ENCODE measurements around the gene PPP2R2B.

- TF ChIP-seq, protein P1, sequence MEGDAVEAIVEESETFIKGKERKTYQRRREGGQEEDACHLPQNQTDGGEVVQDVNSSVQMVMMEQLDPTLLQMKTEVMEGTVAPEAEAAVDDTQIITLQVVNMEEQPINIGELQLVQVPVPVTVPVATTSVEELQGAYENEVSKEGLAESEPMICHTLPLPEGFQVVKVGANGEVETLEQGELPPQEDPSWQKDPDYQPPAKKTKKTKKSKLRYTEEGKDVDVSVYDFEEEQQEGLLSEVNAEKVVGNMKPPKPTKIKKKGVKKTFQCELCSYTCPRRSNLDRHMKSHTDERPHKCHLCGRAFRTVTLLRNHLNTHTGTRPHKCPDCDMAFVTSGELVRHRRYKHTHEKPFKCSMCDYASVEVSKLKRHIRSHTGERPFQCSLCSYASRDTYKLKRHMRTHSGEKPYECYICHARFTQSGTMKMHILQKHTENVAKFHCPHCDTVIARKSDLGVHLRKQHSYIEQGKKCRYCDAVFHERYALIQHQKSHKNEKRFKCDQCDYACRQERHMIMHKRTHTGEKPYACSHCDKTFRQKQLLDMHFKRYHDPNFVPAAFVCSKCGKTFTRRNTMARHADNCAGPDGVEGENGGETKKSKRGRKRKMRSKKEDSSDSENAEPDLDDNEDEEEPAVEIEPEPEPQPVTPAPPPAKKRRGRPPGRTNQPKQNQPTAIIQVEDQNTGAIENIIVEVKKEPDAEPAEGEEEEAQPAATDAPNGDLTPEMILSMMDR (IDR thresholded peaks at IDR 0.05; ENCODE audit: insufficient read depth, low read length), result no peak
- TF ChIP-seq POLR2AphosphoS5 (IDR thresholded peaks at IDR 0.05; ENCODE audit: low read depth) (no peak), GABPA (IDR thresholded peaks at IDR 0.05; ENCODE audit: low read depth) (no peak)
- TF ChIP-seq, protein P2, sequence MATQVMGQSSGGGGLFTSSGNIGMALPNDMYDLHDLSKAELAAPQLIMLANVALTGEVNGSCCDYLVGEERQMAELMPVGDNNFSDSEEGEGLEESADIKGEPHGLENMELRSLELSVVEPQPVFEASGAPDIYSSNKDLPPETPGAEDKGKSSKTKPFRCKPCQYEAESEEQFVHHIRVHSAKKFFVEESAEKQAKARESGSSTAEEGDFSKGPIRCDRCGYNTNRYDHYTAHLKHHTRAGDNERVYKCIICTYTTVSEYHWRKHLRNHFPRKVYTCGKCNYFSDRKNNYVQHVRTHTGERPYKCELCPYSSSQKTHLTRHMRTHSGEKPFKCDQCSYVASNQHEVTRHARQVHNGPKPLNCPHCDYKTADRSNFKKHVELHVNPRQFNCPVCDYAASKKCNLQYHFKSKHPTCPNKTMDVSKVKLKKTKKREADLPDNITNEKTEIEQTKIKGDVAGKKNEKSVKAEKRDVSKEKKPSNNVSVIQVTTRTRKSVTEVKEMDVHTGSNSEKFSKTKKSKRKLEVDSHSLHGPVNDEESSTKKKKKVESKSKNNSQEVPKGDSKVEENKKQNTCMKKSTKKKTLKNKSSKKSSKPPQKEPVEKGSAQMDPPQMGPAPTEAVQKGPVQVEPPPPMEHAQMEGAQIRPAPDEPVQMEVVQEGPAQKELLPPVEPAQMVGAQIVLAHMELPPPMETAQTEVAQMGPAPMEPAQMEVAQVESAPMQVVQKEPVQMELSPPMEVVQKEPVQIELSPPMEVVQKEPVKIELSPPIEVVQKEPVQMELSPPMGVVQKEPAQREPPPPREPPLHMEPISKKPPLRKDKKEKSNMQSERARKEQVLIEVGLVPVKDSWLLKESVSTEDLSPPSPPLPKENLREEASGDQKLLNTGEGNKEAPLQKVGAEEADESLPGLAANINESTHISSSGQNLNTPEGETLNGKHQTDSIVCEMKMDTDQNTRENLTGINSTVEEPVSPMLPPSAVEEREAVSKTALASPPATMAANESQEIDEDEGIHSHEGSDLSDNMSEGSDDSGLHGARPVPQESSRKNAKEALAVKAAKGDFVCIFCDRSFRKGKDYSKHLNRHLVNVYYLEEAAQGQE (IDR thresholded peaks at IDR 0.05; ENCODE audit: insufficient replicate concordance, low read depth), result no peak
Measured at GRCh38 chr5:146580237-146580636, 298.3 kb downstream of the PPP2R2B start.
